GM21526 (cell line): ENCODE measurements around the gene BABAM2.
"Not testable (repeated sequence)": the region's sequence is repeated elsewhere in the genome, so short reads cannot be mapped to it uniquely, and the experiment has no call there.

ENCODE experiments used
- ATAC-seq: cut with Tn5 transposase; IDR thresholded peaks from one replicate; pipeline ENCODE4 v1.9.1; 2021; ENCODE audit warnings: moderate library complexity; ENCODE audit not compliant: unreplicated experiment, low FRiP score

Gene BABAM2

DNA sequence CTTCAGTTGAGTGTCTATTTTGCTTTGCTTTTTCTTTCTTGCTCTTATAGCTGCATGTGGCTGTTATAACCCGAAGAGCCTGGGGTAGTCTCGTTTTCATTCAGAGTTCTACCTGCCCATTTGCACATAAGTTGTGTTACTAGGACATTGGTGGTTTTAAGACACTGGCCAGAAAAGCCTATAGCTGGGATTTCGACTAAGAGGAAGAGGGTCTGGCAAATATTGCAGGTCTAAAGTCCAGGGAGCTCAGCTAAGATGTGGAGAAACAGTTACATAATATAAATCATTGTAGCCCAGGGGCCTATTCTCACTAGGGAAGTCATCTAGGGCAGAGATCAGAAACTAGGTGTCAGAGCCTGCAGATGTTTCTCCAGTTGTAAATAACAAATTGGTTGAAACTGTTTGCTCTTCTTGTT is 120.8 kb downstream of the BABAM2 start:
- ATAC-seq, result no peak

DNA sequence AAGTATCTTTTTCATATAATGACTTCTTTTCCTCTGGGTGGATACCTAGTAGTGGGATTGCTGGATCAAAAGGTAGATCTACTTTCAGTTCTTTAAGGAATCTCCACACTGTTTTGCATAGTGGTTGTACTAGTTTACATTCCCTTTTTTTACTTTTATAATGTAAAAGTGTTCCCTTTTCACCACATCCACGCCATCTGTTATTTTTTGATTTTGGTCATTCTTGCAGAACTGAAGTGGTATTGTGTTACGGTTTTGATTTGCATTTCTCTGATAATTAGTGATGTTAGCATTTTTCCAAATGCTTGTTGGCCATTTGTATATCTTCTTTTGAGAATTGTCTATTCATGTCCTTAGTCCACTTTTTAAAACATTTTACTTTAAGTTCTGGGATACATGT is 127.9 kb downstream of the BABAM2 start:
- not testable (repeated sequence) for ATAC-seq

DNA sequence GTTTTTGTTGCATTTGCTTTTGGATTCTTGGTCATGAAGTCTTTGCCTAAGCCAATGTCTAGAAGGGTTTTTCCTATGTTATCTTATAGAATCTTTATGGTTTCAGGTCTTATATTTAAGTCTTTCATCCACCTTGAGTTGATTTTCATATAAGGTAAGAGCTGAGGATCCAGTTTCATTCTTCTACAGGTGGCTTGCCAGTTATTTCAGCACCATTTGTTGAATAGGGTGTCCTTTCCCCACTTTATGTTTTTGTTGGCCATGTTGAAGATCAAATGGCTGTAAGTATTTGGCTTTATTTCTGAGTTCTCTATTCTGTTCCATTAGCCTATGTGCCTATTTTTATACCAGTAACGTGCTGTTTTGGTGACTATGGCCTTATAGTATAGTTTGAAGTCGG is 129.0 kb downstream of the BABAM2 start:
- not testable (repeated sequence) for ATAC-seq

DNA sequence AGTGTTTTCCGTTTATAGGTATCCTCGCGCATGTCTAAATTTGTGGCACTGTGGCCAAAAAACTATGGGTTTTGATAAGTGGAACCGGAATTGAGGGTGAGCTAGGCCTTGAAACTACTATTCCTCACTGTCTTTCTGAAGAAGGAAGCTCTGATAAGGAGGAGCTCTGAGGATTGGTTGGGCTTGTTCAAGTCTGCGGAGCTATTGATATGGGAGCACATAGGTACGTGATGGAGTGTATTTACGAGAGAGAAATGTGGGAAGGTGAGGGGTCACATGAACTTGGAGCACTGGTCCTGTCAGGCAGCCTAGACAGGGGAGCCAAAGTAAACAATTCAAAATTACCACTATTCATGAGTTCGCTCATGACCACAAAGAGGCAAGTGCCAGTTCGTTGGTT is 131.4 kb downstream of the BABAM2 start:
- ATAC-seq, result no peak

DNA sequence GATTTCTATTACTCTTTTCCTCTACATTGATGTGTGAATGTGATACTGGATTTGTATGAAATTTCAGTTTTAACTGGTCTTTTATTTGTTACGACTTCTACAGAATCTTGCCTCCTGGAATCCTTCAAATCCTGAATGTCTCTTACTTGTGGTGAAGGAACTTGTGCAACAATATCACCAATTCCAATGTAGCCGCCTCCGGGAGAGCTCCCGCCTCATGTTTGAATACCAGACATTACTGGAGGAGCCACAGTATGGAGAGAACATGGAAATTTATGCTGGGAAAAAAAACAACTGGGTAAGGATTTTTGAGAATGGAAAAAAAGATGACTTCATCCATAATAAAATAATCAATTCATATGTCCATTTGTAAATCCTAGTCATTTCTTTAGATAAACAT is 134.6 kb downstream of the BABAM2 start:
- ATAC-seq, result no peak

DNA sequence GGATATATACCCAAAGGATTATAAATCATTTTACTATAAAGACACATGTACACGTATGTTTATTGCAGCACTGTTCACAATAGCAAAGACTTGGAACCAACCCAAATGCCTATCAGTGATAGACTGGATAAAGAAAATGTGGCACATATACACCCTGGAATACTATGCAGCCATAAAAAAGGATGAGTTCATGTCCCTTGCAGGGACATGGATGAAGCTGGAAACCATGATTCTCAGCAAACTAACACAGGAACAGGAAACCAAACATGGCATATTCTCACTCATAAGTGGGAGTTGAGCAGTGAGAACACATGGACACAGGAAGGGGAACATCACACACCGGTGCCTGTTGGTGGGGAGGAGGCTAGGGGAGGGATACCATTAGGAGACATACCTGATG is 135.7 kb downstream of the BABAM2 start:
- not testable (repeated sequence) for ATAC-seq

DNA sequence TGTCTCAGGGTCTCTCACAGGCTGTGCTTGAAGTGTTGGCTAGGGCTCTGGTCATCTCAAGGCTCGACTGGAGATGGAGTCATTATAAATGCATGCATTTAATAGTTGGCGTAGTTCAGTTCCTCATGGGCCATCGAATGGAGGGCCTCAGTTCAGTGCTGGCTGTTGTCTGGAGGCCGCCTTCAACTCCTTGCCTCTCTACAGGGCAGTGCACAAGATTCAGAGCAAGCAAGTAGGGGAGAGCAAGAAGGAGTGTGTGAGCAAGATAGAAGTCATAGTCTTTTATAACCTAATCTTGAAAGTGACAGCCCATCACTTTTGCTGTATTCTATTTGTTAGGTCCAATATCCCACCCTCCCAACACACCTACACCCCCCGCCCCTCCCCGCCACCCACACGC is 137.5 kb downstream of the BABAM2 start:
- ATAC-seq, result no peak

DNA sequence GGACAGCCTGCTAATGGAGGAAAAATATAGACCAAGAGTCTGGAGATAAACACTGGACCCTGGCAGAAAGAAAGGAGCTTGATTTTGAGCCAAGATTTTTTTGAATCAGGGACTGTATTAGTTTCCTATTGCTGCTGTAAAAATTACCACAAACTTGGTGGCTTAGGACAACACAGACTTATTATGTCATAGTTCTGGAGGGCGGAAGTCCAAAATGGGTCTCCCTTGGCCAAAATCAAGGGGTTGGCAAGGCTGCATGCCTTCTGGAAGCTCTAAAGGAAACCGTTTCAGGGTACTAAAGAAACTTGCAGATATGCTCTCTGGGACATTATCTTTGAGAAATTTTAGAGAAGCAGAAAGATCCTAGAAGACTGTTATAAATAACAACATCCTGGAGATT is 140.1 kb downstream of the BABAM2 start:
- no peak for ATAC-seq

DNA sequence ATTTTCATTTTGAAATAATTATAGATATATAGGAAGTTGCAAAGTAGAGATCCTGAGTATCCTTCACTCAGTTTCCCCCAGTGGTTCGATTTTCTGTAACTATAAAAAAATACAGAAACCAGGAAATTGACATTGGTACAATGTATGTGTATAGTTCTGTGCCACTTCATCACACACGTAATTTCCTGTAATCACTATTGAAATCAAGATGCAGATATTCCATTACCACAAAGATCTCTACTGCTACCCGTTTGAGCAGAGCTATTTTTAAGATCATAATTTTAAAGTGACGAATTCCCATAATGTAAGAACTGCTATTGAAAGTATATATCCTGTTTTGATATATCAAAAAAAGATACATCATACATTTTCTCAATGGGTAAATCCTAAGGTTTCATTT is 142.3 kb downstream of the BABAM2 start:
- no peak for ATAC-seq

DNA sequence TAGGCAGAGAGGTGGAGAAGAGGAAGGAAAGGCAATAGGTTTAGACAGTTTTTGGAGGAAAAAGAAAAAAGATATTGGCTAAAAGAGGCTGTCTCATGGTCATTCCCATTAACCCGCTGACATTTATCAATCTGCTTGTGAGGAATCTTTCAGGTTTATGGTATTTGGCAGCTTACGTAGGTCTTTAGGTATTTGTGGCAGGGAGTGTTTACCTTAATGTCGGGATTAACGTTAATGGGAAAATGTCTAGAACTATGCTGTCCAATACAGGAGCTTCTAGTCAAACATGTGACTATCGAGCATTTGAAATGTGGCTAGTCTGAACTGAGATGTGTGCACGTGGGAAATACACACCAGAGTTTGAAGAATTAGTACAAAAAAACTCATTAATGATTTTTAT is 144.2 kb downstream of the BABAM2 start:
- ATAC-seq, result no peak

DNA sequence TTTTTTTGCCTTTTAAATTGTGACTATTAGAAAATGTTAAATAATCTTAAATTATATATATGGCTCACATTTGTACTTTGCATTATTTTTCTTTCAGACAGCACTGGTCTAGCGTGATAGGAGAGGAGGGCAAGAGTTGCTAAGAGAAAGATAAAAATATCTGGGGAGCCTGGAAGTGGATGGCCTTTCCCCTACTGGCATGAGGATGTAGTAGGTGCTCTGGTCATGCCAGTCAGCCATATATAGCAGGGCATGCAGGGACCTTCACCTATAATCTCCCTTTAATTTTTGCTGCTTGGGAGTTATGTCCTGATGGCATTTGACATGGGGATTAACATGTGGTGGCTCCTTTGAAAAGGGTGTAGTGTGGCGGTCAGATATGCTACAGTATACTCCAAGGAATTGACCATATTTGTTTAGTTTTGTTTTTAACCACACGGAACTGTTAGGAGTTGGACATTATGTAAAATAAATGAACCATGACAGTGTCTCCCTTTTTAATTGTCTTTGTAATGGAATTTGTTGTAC is 144.7 kb downstream of the BABAM2 start:
- ATAC-seq, result no peak

DNA sequence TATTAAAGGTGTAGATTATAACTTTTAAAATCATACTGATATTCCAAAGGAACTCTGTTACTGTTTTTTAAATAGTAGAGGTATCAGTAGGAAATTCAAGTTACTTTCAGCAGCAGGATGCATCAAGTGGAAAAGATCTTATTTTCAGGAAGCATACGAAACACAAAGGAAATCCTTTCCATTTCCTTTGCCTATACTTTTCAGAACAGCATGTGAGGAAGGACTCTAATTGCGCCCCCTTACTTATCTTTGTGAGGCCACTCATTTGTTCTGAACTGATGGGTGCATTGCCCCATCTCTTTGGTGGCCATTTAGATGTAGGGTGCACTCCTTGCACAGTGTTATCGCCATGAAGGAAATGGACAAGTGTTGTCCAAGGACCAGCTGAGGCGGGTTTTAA is 145.3 kb downstream of the BABAM2 start:
- ATAC-seq, result no peak

DNA sequence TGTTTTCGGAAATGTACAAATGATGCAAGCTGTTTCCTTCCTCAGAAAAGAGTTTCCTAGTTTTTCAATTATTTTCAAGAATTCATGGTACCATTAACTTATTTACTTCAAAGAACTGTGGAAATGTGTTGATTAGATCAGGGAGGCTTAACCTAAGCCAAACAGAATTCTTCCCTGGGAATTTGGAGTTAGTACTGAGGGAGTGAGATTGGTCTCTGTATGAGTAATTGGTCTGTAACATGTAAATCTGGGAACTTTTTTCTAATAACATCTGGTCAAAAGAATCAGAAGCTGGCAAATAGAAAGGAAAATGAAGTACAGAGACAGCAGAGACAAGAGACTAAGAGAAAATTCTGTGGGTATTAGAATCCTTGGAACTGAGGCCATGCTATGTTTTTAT is 145.8 kb downstream of the BABAM2 start:
- no peak for ATAC-seq

DNA sequence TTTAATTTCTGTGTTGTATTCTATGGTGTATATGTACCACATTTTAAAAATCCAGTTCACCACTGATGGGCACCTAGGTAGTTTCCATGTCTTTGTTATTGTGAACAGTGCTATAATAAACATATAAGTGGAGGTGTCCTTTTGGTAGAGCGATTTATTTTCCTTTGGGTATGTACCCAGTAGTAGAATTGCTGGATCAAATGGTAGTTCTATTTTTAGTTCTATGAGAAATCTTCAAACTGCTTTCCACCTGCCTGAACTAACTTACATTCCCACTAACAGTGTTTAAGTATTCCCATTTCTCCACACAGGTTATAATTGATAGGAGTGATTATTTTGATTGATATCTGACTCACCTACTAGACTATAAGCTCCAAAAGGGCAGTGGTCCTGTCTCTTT is 148.2 kb downstream of the BABAM2 start:
- no peak for ATAC-seq

DNA sequence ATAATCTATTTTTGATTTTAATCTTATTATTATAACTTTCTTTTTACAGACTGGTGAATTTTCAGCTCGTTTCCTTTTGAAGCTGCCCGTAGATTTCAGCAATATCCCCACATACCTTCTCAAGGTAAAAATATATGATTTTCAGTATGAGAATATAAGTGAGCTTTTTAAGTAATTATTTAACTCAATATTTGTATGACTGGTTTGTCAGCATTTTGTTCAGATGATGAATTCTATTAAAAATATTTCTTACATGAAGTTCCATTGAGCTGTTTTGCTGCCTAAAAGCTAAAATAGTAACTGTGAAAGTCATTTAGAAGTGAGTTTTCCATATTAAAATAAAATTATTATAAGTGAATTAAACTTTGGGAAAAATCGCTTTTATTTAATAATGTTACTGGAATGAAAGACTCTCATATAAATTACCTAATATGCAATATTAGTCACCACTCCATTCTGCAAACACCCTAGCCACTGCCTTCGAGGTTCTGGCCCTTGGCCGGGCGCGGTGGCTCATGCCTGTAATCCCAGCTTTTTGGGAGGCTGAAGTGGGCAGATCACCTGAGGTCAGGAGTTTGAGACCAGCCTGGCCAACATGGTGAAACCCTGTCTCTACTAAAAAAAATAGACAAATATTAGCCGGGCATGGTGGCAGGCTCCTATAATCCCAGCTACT is 155.3 kb downstream of the BABAM2 start:
- no peak for ATAC-seq

DNA sequence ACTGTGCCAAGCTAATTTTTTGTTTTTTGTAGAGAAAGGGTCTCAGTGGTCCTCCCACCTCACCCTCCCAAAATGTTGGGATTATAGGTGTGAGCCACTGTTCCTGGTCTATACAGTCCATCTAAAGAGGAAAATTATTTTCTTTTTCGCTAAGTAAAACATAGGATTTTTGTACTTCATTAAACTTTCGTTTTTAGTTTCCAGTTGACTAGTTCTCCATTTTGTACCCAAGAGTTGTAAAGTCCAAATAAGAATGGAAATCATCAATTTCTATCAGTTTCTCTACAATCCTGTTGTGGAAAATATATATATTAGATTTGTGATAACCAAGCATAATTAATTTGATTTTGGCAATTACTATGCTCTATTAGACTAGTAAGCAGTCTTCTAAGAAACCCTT is 156.4 kb downstream of the BABAM2 start:
- no peak for ATAC-seq

DNA sequence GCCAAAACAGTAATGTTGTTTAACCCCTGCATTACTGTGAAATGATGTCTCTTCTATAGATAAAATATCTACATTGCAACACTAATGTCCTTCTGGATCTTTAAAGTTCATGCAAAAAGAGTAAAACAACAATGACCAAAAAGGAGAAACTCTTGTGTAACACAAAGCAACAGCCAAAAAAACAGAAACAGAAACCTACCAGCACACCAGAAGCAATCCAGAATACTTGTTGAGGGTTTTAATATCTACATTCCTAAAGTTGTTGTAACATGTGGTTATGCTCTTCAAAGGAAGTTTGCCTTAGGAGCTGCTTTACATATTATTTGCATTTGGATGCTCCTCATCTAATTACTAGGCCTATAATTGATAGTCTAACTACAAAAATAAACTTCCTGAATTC is 157.2 kb downstream of the BABAM2 start:
- ATAC-seq, result no peak

DNA sequence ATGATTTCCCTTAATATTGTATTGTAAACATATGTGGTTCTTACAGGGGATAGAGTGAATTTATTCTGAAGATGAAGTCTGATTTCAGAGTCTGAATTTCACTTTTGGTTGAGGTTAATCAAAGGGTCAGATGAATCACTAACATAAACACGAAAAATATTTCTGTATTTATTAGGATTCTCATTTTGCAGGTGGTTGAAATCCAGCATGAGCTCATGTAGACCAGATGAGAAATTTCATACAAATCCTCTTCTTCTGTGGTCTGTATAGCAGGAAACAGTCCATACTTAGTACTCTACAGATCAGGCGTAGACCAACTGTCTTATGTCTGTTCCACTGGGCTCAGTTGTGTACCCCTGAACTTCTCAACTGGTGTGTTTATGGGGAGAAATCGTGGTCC is 157.8 kb downstream of the BABAM2 start:
- no peak for ATAC-seq

DNA sequence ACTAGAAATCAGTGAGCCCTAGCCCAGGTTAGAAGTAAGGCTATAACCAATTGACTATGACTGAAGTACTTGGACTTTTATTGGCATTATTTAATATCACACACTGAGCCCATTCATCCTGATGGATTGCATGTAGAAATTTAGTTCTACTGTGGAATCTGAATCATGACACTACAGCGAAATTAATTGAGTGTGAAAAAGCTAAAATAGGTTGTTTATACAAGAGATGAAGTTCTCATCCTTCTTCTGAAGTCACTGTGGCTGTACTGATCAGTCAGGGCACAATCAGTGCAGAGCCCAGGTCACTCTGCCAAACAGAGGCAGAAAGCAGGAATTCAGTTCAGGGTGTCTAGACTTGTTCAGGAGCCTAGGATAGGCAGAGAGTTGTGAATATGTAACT is 158.9 kb downstream of the BABAM2 start:
- ATAC-seq, result no peak

DNA sequence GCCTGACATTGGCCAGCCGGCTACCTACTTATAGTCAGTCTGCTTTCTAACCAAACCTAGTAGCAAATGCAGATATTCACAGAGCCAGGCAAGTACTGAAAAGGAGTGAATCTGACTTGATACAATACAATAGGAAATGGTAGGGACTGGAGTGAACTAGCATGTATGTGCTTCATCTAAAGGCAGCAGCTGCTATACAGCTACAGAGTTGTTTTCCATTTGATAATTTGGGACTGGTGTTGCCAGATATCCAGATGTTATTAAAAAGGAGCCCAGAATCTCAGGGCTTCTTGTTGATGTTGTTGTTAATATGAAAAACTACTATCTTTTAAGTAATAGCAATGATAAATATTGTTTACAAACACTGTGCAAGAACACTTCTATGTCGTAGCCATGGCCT is 159.4 kb downstream of the BABAM2 start:
- no peak for ATAC-seq

DNA sequence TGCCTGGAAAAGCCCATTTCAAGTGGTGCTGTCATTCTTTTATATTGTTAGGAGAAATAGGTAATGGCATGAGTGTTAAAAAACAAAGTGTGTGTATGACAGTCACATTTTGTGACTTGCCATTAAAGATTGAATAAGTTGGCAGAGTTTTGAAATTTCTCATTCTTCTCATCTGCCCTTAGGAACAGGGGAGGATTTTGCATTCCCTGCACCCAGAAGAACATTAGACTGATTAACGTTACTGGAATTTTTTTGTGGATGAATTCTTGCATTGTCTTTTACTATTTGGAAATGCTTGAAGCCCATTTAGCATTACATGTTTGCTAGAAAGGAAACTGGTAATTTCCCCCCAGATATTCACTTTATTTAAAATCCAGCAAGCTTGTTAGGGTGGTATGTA is 162.2 kb downstream of the BABAM2 start:
- ATAC-seq, result no peak

DNA sequence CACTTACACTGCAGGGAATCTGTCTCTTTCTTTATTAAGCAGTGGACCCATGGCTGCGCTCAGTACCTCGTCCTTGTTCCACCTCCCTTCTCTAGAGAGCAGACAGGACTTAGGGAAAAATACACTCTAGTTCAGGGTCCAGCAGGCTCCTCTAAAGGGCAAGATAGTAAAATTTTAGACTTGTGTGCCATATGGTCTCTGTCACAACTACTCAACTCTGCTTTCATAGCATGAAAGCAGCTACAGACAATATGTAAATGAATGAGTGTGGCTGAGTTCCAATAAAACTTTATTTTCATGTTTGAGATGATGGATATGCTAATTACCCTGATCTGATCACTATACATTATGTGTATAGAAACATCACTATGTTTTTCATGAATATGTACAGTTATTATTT is 163.1 kb downstream of the BABAM2 start:
- no peak for ATAC-seq

DNA sequence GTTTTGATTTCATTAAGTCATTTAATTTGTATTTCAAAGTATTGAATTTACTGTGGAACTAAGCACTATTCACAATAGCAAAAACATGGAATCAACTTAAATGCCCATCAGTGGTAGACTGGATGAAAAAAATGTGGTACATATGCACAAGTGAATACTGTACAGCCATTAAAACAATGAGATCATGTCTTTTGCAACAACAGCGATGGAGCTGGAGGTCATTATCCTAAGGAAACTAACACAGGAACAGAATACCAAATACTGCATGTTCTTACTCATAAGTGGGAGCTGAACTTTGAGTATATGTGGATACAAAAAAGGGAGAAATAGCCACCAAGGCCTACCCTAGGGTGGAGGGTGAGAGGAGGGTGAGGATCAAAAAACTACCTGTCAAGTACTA is 164.4 kb downstream of the BABAM2 start:
- ATAC-seq, result no peak
